Keratinocyte (primary cell): ENCODE data around the gene DCTN4. TPM values are rescaled to one million over a fixed set of nuclear protein-coding genes. Genes with fewer than 3 reads are reported as not detected.
A peak's percentile ranks its signal among the peaks of the same experiment; 100 is the strongest.

ENCODE experiments used
- DNase-seq: peaks from one replicate; pipeline ENCODE4 v3.0.0-alpha.2; 2011; ENCODE audit warnings: low read depth, missing footprints, low spot score
- FAIRE-seq: peaks from 2 replicates; lab custom pipeline; 2011; peaks lifted over from hg19 to GRCh38; lab: Jason Lieb, UNC
- H2AFZ ChIP-seq: 2 replicates; pipeline ENCODE4 v1.6.0; 2012; ENCODE audit warnings: low read length, control low read depth, inconsistent platforms; ENCODE audit not compliant: control insufficient read depth
- H3K27ac ChIP-seq: 2 replicates; pipeline ENCODE4 v1.5.1; 2011; ENCODE audit warnings: low read length; ENCODE audit not compliant: control insufficient read depth, insufficient read depth
- H3K27me3 ChIP-seq: 3 replicates; pipeline ENCODE4 v1.6.0; 2011; ENCODE audit warnings: low read length; ENCODE audit not compliant: control insufficient read depth, insufficient read depth; ENCODE audit errors: extremely low read depth
- H3K36me3 ChIP-seq, 2 experiments: 2 replicates in 1 of 2; 3 replicates in 1 of 2; pipeline ENCODE4 v1.5.1; 2011; ENCODE audit warnings: low read length in 2 of 2, mild to moderate bottlenecking in 1 of 2; ENCODE audit not compliant: control insufficient read depth in 2 of 2, insufficient read depth in 2 of 2; ENCODE audit errors: extremely low read depth in 1 of 2
- H3K4me1 ChIP-seq: 3 replicates; pipeline ENCODE4 v1.5.1; 2011; ENCODE audit warnings: low read length; ENCODE audit not compliant: control insufficient read depth, insufficient read depth; ENCODE audit errors: extremely low read depth
- H3K4me2 ChIP-seq: 3 replicates; pipeline ENCODE4 v1.6.0; 2011; ENCODE audit warnings: low read depth, low read length; ENCODE audit not compliant: control insufficient read depth, insufficient read depth; ENCODE audit errors: extremely low read depth
- H3K4me3 ChIP-seq, 3 experiments: fragments of 200-600 bp in 1 of 3; sonication (generic) in 1 of 3; 2 replicates in 2 of 3; 3 replicates in 1 of 3; pipeline ENCODE4 v1.5.1; 2011 to 2016; ENCODE audit warnings: low read length in 3 of 3, mild to moderate bottlenecking in 3 of 3, control low read depth in 2 of 3, inconsistent platforms in 1 of 3, low read depth in 1 of 3, mixed read lengths in 1 of 3, mixed run types in 1 of 3, moderate library complexity in 1 of 3; ENCODE audit not compliant: control insufficient read depth in 2 of 3, insufficient read depth in 2 of 3; ENCODE audit errors: extremely low read depth in 1 of 3
- H3K79me2 ChIP-seq: 2 replicates; pipeline ENCODE4 v1.6.0; 2012; ENCODE audit warnings: low read length; ENCODE audit not compliant: control insufficient read depth, insufficient read depth
- H3K9ac ChIP-seq: 3 replicates; pipeline ENCODE4 v1.6.0; 2011; ENCODE audit warnings: low read length; ENCODE audit not compliant: control insufficient read depth, insufficient read depth; ENCODE audit errors: extremely low read depth
- H3K9me1 ChIP-seq: 3 replicates; pipeline ENCODE4 v1.6.0; 2011; ENCODE audit warnings: low read length; ENCODE audit not compliant: control insufficient read depth, insufficient read depth; ENCODE audit errors: extremely low read depth
- H3K9me3 ChIP-seq: 2 replicates; pipeline ENCODE4 v1.5.1; 2012; ENCODE audit warnings: low read depth, low read length; ENCODE audit not compliant: control insufficient read depth
- H4K20me1 ChIP-seq: 3 replicates; pipeline ENCODE4 v1.6.0; 2011; ENCODE audit warnings: low read length; ENCODE audit not compliant: control insufficient read depth, insufficient read depth; ENCODE audit errors: extremely low read depth
- CTCF ChIP-seq, 3 experiments: IDR thresholded peaks in 1 of 3; conservative IDR thresholded peaks in 1 of 3; optimal IDR thresholded peaks in 1 of 3; 2 replicates in 2 of 3; 3 replicates in 1 of 3; pipeline versions ENCODE3 to v1.5.1; 2011; ENCODE audit warnings: low read length in 3 of 3, mild to moderate bottlenecking in 3 of 3, moderate library complexity in 2 of 3, control low read depth in 1 of 3, inconsistent platforms in 1 of 3; ENCODE audit not compliant: insufficient read depth in 2 of 3; ENCODE audit errors: extremely low read depth in 1 of 3
- EZH2 ChIP-seq: IDR thresholded peaks from one replicate; pipeline ENCODE4 v1.6.1; 2012; ENCODE audit warnings: inconsistent platforms, mild to moderate bottlenecking, low read length, moderate library complexity
- dilution Hi-C: fragments of 300-500 bp; cut with MboI; formaldehyde crosslinking; loops from one replicate; pipeline ENCODE4 v1.7.0; 2020; ENCODE audit warnings: low sequenced_read_pairs; ENCODE audit not compliant: extremely low pct_ligation_motif_present
- polyA plus RNA-seq, 5 experiments: library from polyadenylated mRNA; depleted of rRNA in 3 of 5; stranded (reverse) in 3 of 5; stranded (forward) in 1 of 5; unstranded in 1 of 5; fragments of >200 nt; gene quantifications; 1 replicate in 1 of 5; 2 replicates in 3 of 5; 3 replicates in 1 of 5; pipeline versions ENCODE4 v1.2.1 to v1.2.3, GENCODE V29; 2011 to 2012; ENCODE audit warnings: missing spikeins in 2 of 5, low read depth in 1 of 5, low replicate concordance in 1 of 5

DCTN4 gene
- polyA plus RNA-seq, 1 donor (not counting 4 experiments of a cell fraction or from before 2014, with no cell fraction given) = 44.3 TPM

GRCh38 chr5:150783422-150783928 is 24.7 kb upstream of the DCTN4 start:
- Histone ChIP-seq H3K9ac (no peak overlapping the region), H3K79me2 (peaks cover 68% of the 10 kb centered on the region), H3K9me3 (no peaks in the 10 kb centered on the region), H4K20me1 (no peaks in the 10 kb centered on the region), H3K36me3 (peaks cover 0 to 7% of the 10 kb centered on the region in 2 experiments), H2AFZ (no peak overlapping the region), H3K4me2 (peak overlapping the region; percentile 63), H3K9me1 (peaks cover 6% of the 10 kb centered on the region), H3K27me3 (no peaks in the 10 kb centered on the region), H3K27ac (peak overlapping the region; percentile 59), H3K4me1 (peaks cover 43% of the 10 kb centered on the region), H3K4me3 (no peak overlapping the region)
- dilution Hi-C loops = no loop called here
- DNase-seq (no peak), FAIRE-seq (peak; percentile 93)
- TF ChIP-seq EZH2 (no peak), CTCF (optimal IDR thresholded peaks at IDR 0.05 in 1 of 3, IDR thresholded peaks at IDR 0.05 in 1 of 3, conservative IDR thresholded peaks at IDR 0.05 in 1 of 3; ENCODE audit: extremely low read depth in 1 of 3, insufficient read depth in 2 of 3, low read length in 3 of 3) (no peak)

GRCh38 chr5:150782850-150783249 is 24.0 kb upstream of the DCTN4 start:
- no peaks in the 10 kb centered on the region for H3K27me3 ChIP-seq
- H3K36me3 ChIP-seq = peaks cover 0 to 7% of the 10 kb centered on the region in 2 experiments
- dilution Hi-C loops = no loop called here
- peaks cover 66% of the 10 kb centered on the region for H3K79me2 ChIP-seq
- TF ChIP-seq EZH2 (no peak), CTCF (optimal IDR thresholded peaks at IDR 0.05 in 1 of 3, IDR thresholded peaks at IDR 0.05 in 1 of 3, conservative IDR thresholded peaks at IDR 0.05 in 1 of 3; ENCODE audit: extremely low read depth in 1 of 3, insufficient read depth in 2 of 3, low read length in 3 of 3) (no peak)
- H3K4me3 ChIP-seq = no peak overlapping the region
- no peak overlapping the region for H3K9ac ChIP-seq
- H3K9me3 ChIP-seq = no peaks in the 10 kb centered on the region
- peak overlapping the region; percentile 59 for H3K27ac ChIP-seq
- peaks cover 6% of the 10 kb centered on the region for H3K9me1 ChIP-seq
- H4K20me1 ChIP-seq = no peaks in the 10 kb centered on the region
- H2AFZ ChIP-seq = no peak overlapping the region
- no peak for FAIRE-seq
- H3K4me1 ChIP-seq = peaks cover 50% of the 10 kb centered on the region
- DNase-seq = no peak
- peak overlapping the region; percentile 63 for H3K4me2 ChIP-seq
